ENCODE results near the gene FLYWCH1.

DNA sequence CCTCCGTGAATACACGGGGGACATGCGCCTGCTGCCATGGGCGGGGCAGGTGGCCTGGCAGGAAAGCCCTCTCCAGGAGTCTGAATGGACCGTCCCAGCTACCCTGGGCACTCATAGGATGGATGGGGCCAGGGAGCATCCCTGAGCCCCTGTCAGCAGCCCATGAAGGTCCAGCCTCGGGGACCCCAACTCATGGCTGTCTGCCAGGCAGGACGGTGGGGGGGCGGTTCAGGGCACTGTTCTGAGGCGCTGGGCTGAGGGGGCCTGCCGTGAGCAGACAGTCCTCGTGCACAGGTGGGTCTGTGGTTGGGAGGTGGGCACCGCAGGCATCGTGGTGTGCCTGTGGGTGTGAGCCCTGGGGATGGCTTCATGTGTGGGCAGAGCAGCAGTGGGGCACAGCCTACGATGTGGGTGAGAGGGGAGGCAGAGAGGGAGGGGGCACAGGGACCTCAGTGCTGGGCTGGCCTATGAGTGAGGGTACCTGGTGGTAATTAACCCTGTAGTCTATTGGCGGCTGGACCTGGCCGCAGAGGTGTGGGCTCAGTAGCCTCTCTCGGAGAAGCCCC, 75.0 kb downstream of the FLYWCH1 start:
- TF ChIP-seq POLR2A (IDR thresholded peaks at IDR 0.05; ENCODE audit: low read depth, low read length): no peak
- no peak for TF ChIP-seq POLR2AphosphoS5 (IDR thresholded peaks at IDR 0.05; ENCODE audit: low read depth, low read length)

Measured in GM12892 (cell line).